HG03064 (cell line): ENCODE measurements around the gene NHEJ1.
A peak's percentile ranks its signal among the peaks of the same experiment; 100 is the strongest.

Experiments used
- ATAC-seq: cut with Tn5 transposase; IDR thresholded peaks from one replicate; pipeline ENCODE4 v1.9.1; 2021; ENCODE audit warnings: low read depth; ENCODE audit not compliant: unreplicated experiment

Gene NHEJ1

GRCh38 chr2:219168932-219169331 lies 8.3 kb upstream of the NHEJ1 start:
- no peak for ATAC-seq

- no peak for ATAC-seq
These were observed 7.9 kb upstream of the NHEJ1 start for GRCh38 chr2:219168526-219168925.

GRCh38 chr2:219167997-219168396 lies 7.4 kb upstream of the NHEJ1 start:
- ATAC-seq = no peak

DNA sequence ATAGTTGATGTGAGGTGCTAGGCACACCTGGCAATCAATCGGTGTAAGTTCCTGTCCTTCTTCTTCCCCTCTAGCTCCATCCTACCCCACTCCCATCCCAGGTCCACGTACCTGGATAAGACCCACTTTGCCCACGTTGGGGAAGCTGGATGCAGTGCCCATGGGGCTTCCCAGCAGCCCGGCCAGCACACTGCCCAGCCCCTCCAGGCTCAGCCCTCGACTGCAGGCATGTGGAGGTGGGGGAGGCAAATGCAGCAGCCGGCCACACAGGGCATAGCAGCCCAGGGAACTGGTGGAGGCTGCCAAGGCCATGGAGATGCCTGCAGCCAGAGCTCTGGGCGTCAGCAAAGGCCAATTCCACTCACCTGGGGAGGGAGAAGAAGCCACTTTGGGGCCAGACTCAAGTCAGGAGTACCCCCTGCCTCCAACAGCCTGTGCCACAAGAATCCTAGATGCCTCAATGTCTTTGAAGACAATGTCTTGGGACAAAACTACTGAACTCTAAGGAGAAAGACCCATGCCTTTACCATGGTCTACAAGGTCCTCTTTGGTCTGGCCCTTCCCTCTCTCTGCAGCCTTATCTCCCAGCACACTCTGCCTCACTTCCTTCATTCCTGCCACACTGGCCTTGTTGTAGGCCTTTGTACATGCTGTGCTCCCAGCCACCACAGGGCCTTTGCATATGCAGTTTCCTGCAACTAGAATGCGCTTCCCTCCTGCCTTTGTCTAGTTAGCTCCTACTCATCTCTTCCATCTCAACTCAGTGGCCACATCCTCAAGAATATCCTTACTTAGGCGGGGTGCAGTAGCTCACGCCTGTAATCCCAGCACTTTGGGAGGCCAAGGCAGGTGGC lies 4.7 kb upstream of the NHEJ1 start:
- ATAC-seq = no peak

DNA sequence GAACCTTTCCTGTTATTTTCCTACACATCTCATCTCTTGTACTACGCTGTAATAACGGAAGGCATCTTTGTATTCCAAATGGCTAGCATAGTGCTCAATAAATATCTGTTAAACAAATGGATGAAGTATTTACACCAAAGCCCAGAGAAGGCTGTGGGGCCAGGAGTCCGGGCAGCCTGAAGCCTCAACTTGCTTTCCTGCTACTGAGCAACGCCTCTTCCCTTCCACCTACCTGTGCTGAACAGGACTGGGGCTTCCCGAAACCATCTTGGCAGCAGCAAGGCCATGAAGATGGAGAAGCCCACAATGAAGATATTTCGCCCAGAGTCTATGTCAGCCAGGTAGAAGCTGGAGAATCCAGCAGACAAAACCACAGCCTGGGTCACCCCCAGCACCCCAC lies 2.5 kb upstream of the NHEJ1 start:
- no peak for ATAC-seq

- no peak for ATAC-seq
These were observed 482 bp upstream of the NHEJ1 start for GRCh38 chr2:219161097-219161496.

DNA sequence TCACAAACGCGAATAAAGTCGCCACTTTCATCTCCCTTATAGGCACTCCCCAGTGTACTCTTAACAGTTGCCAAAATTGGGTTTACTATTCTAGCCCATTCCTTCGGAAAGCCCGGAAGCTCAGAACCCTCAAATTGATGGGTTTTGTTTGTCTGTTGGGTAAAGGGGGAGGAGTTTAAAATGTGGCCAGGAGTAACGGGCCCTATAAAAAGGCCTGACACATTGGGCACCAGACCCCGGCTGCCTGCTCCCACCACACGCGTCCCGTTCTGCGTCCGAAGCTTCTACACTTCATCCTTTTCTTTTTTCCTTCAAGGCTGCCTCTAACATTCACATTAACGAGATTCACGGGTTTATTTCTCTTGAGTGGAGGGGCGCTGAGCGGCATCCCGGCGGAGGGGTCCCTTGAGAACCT lies 837 bp downstream of the NHEJ1 start:
- ATAC-seq = peak; percentile 2

DNA sequence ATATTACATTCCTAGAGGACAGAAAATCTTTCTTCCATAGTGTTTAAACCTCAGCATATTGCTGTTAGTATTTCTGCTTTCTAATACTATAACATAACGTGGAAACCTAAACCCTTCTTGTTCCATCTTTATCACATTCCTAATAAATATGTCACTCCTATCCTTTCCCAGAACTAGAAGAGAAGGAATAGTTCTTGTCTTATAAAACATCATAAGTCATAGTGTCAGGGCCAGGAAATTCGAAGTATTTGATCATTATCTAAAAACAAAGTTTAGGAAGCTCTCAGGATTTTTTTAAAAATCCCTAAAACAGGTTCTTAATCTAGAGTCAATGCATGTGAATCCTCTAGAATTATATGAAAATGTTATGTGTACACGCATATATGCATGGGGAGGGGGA lies 2.0 kb downstream of the NHEJ1 start:
- ATAC-seq = no peak

GRCh38 chr2:219158025-219158424 lies 2.6 kb downstream of the NHEJ1 start:
- ATAC-seq = no peak

DNA sequence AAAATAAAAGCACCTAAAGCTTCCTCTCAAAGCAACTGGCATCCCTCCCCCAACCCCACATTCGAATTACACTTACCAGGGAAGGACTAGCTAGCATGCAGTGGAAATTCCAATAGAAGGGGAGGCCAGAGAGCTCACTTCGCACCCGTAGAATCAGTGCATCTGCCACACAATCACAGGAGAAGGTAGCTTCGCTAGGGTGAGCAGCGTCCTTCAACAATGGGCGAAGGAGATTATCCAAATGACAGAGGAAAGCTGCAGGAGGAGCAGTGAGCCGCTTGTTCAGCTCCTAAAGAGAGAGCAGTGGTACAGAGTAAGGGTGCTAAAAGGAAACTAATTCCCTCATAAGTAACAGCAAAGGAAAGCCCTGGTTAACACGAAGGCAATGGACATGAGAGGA lies 3.2 kb downstream of the NHEJ1 start:
- no peak for ATAC-seq

DNA sequence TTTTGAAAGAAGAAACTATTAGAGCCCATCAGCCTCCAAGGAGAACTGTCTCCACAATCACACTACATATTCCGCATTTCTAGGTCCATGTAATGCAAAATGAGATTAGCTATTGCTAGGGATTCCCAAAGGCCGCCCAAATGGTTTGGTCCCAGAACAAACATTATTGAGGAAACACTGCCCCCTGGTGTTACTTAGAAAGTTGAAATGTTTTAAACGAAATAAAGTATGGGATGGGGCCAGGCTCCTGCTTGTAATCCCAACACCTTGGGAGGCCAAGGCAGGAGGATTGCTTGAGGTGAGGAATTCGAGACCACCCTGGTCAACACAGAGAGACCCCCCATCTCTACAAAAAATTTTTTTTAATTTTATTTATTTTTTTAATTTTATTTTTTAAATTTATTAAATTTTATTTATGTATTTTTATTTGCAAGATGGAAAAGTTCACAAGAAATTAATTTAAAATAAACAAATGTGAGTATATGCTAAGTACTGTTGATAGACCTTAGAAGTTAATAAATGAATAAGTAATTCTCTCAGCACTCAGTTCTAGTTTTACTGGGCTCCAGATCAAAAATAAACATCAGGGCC lies 5.5 kb downstream of the NHEJ1 start:
- no peak for ATAC-seq

GRCh38 chr2:219149667-219150066 lies 10.9 kb downstream of the NHEJ1 start:
- no peak for ATAC-seq

DNA sequence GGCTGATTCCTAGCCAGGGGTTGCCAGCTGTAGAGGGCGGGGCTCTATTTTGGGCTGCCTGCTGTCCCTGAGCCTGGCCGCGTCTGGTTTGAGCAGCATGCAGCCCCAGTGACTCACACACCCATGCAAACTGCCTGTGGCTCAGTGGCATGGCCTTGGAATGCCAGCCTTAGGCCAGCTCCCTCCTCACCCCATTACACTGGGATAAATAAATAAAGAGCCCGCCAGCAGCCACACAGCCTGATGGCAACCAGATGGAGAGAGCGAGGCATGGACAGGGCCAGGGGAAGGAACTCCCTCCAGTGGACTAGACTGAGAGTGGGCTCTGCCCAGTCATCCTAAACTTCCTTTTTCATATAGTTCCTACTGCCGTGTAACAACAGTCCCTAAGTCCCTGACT lies 18.3 kb downstream of the NHEJ1 start:
- ATAC-seq = no peak

DNA sequence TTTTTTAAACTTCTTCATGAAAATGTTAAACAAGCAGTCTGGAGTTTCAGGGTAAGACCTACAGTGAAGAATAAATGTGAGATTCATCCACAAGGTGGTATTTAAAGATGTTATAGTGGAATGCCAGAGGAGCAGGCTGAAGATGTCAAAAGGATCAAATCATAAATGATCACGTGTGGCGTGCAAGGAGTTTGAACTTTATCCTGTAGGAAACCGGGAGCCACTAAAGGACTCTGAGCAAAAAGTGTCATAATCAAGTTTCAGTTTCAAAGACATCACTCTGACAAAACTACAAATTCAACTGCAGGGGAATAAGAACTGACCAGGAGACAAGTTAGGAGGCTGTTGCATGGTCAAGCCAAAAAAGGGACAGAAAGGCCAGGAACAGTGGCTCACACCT lies 19.9 kb downstream of the NHEJ1 start:
- ATAC-seq = no peak

DNA sequence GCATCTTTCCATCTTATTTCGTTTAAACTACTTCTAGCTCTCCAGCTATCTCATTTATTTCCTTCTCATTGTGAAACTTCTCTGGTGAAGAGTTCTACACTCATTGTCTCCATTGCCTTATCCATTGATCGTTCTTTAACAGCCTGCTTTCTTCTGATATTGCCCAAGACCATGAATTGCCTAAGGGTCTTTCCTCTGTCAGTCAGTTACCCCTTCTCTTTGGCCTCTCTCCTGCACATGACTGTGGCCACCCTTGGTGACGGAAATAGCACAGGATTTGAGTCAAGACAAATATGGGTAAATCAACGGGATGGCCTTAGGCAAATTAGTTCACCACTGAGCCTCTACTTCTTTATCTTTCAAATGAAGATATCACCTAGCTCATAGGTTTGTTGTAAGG lies 26.6 kb downstream of the NHEJ1 start:
- no peak for ATAC-seq

DNA sequence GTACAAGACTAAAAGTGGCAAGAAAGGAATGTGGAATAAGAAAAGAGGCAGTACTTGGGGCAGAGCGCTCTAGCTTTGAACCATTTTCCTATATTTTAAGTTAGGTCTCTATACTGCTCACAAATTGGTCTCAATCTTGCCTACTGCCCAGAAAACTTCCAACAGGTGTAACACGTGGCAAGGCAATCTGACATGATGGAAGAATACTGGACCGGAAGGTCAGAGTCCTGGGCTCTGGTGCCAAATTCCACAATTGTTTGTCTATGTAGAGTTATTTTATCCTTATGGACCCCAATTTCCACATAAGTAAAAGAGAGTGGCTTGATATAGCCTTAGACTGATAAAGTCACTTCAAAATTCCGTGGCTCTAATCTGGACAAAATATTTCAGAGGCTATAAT lies 28.9 kb downstream of the NHEJ1 start:
- no peak for ATAC-seq

DNA sequence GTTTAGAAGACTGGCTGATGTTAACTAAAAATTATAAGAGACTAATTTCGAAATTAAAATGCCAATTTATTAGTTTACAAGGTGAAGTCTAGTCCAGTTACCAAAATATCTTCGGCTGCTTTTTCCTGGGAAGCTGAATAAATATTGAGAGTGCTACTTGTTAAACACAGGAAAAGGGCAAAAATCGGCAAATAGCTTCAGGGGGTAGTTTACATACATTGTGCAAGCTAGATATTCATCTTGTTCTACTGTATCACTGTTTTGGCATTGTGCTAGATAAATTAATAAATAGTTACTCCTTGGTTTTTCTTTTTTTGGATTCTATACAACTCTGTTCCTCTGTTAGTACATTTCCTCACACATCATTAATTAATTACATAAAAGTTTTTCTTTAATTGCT lies 29.3 kb downstream of the NHEJ1 start:
- no peak for ATAC-seq

DNA sequence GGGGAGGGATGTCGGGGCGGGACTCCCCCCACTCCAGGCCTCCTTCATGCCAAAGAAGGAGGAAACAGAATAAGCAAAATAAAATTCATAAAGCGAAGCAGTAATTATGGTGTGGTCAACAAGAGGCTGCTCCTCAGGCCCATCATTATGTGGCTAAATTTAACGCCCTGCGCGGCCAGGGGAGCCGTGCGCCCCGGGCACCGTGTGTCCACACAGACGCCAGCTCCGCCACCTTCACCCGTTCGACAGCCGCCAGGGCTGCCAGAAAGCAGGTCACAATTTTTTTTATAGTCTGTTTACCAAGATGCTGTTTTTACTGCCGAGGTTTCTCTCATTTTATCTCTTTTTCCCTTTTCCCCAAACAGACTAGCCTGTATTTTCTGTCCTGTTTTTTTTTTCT lies 31.0 kb downstream of the NHEJ1 start:
- ATAC-seq = no peak

DNA sequence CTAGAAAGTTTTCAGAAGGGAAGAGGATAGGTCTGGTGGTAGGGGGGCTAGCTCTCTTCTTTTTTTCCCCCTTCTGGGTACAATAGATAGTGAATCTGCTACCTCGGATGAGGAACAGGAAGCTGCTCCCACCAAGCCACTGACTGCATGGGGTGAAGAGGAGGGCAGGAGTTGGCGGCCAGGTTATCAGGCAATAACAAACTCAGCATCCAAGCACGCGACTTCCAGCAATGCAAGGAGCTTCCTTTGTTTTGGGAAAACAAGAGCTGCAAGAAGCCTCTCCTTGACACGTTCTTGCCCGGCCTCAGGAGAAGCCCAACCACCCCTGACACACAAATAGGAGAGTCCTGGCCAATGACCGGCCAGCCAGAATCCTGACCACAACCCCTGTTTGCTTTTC lies 32.2 kb downstream of the NHEJ1 start:
- ATAC-seq = no peak

DNA sequence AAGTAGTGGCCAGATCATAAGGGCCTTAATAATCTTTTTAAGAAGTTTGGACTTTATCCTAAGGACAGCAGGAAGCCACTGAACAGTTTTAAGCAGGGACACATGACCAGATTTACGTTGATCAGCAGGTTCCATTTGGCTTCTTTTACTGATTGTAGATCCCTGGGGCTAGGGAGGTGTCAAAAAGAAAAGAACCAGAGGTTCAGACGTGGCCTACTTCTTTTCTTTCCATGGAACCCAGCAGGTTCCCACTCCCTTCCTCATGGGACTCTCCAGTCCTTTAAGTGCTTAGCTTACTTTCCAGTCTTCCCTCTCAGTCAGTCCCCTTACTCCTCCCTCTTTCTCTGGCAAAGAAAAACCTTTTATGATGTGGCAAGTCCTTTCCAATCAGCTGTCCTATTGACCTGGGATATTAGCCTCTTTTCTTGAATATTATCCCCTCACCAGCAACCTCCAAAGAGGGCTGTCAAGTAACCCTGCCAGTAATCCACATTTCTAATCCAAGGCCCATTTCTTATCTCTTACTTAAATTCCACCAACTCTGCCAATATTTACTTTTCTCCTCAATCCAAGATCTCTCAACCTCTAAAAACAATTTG lies 33.5 kb downstream of the NHEJ1 start:
- no peak for ATAC-seq

DNA sequence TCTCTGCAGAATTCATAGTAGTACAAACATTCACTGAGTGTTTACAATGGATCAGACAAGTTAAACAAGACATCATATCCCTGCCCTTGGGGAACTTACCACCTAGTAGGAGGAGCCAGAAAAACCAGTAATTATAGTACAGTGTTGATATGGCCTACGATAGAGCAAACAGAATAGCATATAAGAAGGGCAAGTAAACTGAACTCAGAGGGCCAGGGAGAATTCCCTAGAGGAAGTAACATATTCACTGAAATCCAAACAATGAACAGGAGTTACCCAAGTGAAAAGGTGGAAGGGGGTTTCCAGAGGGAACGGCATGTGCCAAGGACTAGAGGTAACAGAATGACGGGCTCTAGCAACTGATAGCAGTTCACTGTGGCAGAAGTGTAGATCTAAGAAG lies 34.1 kb downstream of the NHEJ1 start:
- ATAC-seq = no peak

- ATAC-seq = no peak
These were observed 34.7 kb downstream of the NHEJ1 start for GRCh38 chr2:219125886-219126270.
